A549 (cell line): ENCODE data around the gene AP3S2. TPM values are rescaled to one million over a fixed set of nuclear protein-coding genes. Genes with fewer than 3 reads are reported as not detected.
A peak's percentile ranks its signal among the peaks of the same experiment; 100 is the strongest.

Experiments
- ATAC-seq, 2 experiments: fragments of 200-7000 bp in 1 of 2; fragments of >200 bp in 1 of 2; cut with Nextera tagmentation in 1 of 2; cut with Tn5 transposase in 1 of 2; 3 replicates each; pipeline versions ENCODE4 v1.8.0 to v1.9.1; 2018 to 2020; ENCODE audit warnings: mild to moderate bottlenecking in 1 of 2, moderate library complexity in 1 of 2
- CTCF ChIA-PET: fragments of 300-600 bp; sonication (Branson Sonifier 250); formaldehyde crosslinking; extraction: SDS; loops from one replicate; lab custom pipeline; 2021; ENCODE audit warnings: antibody characterized with exemption, inconsistent platforms; lab: Yijun Ruan, JAX
- POLR2A ChIA-PET: fragments of 350-600 bp; formaldehyde crosslinking; extraction: SDS; loops from one replicate; lab custom pipeline; 2021; ENCODE audit warnings: antibody characterized with exemption, inconsistent platforms; lab: Yijun Ruan, JAX
- DNase-seq, 2 experiments: peaks; one replicate each; pipeline versions ENCODE4 v3.0.0 to v3.0.0-alpha.2; 2011 to 2016; ENCODE audit warnings: low read depth in 1 of 2, low spot score in 1 of 2
- FAIRE-seq: peaks from 2 replicates; lab custom pipeline; 2011; peaks lifted over from hg19 to GRCh38; lab: Jason Lieb, UNC
- H3K27ac ChIP-seq, 2 experiments: fragments of >200 bp; sonication (Bioruptor Twin); formaldehyde crosslinking; 3 replicates each; pipeline ENCODE4 v1.5.1; 2016 to 2017
- H3K4me1 ChIP-seq: fragments of >200 bp; sonication (Bioruptor Twin); formaldehyde crosslinking; 3 replicates; pipeline ENCODE4 v1.6.1; 2016
- H3K4me2 ChIP-seq: fragments of >200 bp; sonication (Bioruptor Twin); formaldehyde crosslinking; 3 replicates; pipeline ENCODE4 v1.6.1; 2016
- H3K4me3 ChIP-seq: fragments of >200 bp; sonication (Bioruptor Twin); formaldehyde crosslinking; 3 replicates; pipeline ENCODE4 v1.5.1; 2016
- H3K9me3 ChIP-seq: fragments of >200 bp; sonication (Bioruptor Twin); formaldehyde crosslinking; 3 replicates; pipeline ENCODE4 v1.6.1; 2016
- ATOH8 ChIP-seq: fragments of 250-450 bp; sonication (Bioruptor Pico); IDR thresholded peaks from 2 replicates; pipeline ENCODE4 v1.5.0; 2020; ENCODE audit warnings: low read depth, mild to moderate bottlenecking, moderate library complexity
- BHLHE40 ChIP-seq: IDR thresholded peaks from 2 replicates; pipeline ENCODE4 v1.6.1; 2012; ENCODE audit warnings: low read depth, low read length, inconsistent platforms
- CBX2 ChIP-seq: fragments of 200-600 bp; sonication (generic); IDR thresholded peaks from 2 replicates; pipeline ENCODE4 v1.6.1; 2016; ENCODE audit warnings: low read depth, mild to moderate bottlenecking, borderline replicate concordance
- CEBPB ChIP-seq, 2 experiments: fragments of >200 bp in 1 of 2; sonication (Bioruptor Twin) in 1 of 2; formaldehyde crosslinking in 1 of 2; IDR thresholded peaks; 2 replicates each; pipeline ENCODE4 v1.6.1; 2012 to 2016
- E2F6 ChIP-seq: IDR thresholded peaks from 2 replicates; pipeline ENCODE4 v1.6.1; 2012; ENCODE audit warnings: low read depth, borderline replicate concordance
- EP300 ChIP-seq, 2 experiments: fragments of >200 bp; sonication (Bioruptor Twin); formaldehyde crosslinking; IDR thresholded peaks; 2 replicates in 1 of 2; 3 replicates in 1 of 2; pipeline ENCODE4 v1.6.1; 2016 to 2017
- FOSB ChIP-seq: fragments of 250-450 bp; sonication (Bioruptor Pico); IDR thresholded peaks from 2 replicates; pipeline ENCODE4 v1.5.0; 2020; ENCODE audit warnings: mild to moderate bottlenecking, moderate library complexity
- HES2 ChIP-seq: fragments of >200 bp; sonication (Bioruptor Twin); formaldehyde crosslinking; IDR thresholded peaks from 2 replicates; pipeline ENCODE4 v1.6.1; 2016
- HEYL ChIP-seq: fragments of 250-450 bp; sonication (Bioruptor Pico); IDR thresholded peaks from 2 replicates; pipeline ENCODE4 v1.8.0; 2021; ENCODE audit warnings: mild to moderate bottlenecking, moderate library complexity
- HOXB13 ChIP-seq: fragments of 250-450 bp; sonication (Bioruptor Pico); IDR thresholded peaks from 2 replicates; pipeline ENCODE4 v1.5.0; 2020; ENCODE audit warnings: low read depth, mild to moderate bottlenecking, moderate library complexity
- MYC ChIP-seq: IDR thresholded peaks from 2 replicates; pipeline ENCODE4 v1.6.1; 2012; ENCODE audit warnings: mild to moderate bottlenecking, inconsistent platforms, low read length, improper control_type of control experiment, borderline replicate concordance
- NPAS2 ChIP-seq: fragments of 250-450 bp; sonication (Bioruptor Pico); IDR thresholded peaks from 2 replicates; pipeline ENCODE4 v1.8.0; 2022; ENCODE audit warnings: mild to moderate bottlenecking, moderate library complexity, borderline replicate concordance
- POLR2AphosphoS2 ChIP-seq: conservative IDR thresholded peaks from 2 replicates; pipeline ENCODE4 v1.6.1; 2012; ENCODE audit warnings: low read length, improper control_type of control experiment, inconsistent platforms
- RAD21 ChIP-seq, 2 experiments: fragments of >200 bp in 1 of 2; sonication (Bioruptor Twin) in 1 of 2; formaldehyde crosslinking in 1 of 2; IDR thresholded peaks in 1 of 2; conservative IDR thresholded peaks in 1 of 2; 2 replicates in 1 of 2; 3 replicates in 1 of 2; pipeline ENCODE4 v1.6.1; 2012 to 2018; ENCODE audit warnings: inconsistent platforms in 1 of 2
- RCOR1 ChIP-seq: fragments of 150-350 bp; IDR thresholded peaks from 2 replicates; pipeline ENCODE4 v1.6.1; 2014; ENCODE audit warnings: antibody characterized with exemption, low read length, low read depth
- RNF2 ChIP-seq: fragments of 200-600 bp; sonication (generic); IDR thresholded peaks from 2 replicates; pipeline ENCODE4 v1.6.1; 2016; ENCODE audit warnings: low read depth, mild to moderate bottlenecking, antibody characterized with exemption, moderate library complexity, borderline replicate concordance
- SMC3 ChIP-seq: fragments of >200 bp; sonication (Bioruptor Twin); formaldehyde crosslinking; IDR thresholded peaks from 3 replicates; pipeline ENCODE4 v1.6.1; 2018; ENCODE audit warnings: inconsistent platforms
- SREBF2 ChIP-seq: fragments of 450-650 bp; IDR thresholded peaks from 2 replicates; pipeline ENCODE4 v1.6.1; 2014; ENCODE audit warnings: mild to moderate bottlenecking, moderate library complexity
- ZC3H11A ChIP-seq: fragments of 450-650 bp; IDR thresholded peaks from 2 replicates; pipeline ENCODE4 v1.6.1; 2014; ENCODE audit warnings: antibody characterized with exemption, mild to moderate bottlenecking
- ZNF302 ChIP-seq: fragments of 250-450 bp; sonication (Bioruptor Pico); IDR thresholded peaks from 2 replicates; pipeline ENCODE4 v1.9.0; 2021; ENCODE audit warnings: inconsistent platforms, mild to moderate bottlenecking, moderate library complexity
- WGBS: methylation state at CpG from one replicate; pipeline ENCODE4 v1.1.6; 2017; ENCODE audit errors: missing lambda C conversion rate; 5-methylcytosine and 5-hydroxymethylcytosine counted together
- polyA plus RNA-seq, 4 experiments: library from polyadenylated mRNA; depleted of rRNA in 3 of 4; stranded (reverse); fragments of >200 nt; fragmentation: RNase III in 1 of 4; extraction: RNeasy Plus Mini Kit Qiagen cat#74134 plus additional on column Dnase treatment in 1 of 4; gene quantifications; 2 replicates in 3 of 4; 3 replicates in 1 of 4; pipeline ENCODE4 v1.2.3, GENCODE V29; 2011 to 2017

The AP3S2 gene
- polyA plus RNA-seq, 2 of the 4 experiments (the other 2 are of a cell fraction): 85.1 to 85.9 TPM

- no peak overlapping the region for H3K4me2 ChIP-seq
- H3K9me3 ChIP-seq: no peaks in the 10 kb centered on the region
- ChIA-PET CTCF (interaction anchor here (0.5 to 7.2 kb wide), 7 partner anchors 12 to 66 kb away, joined by 3 to 38 read pairs (median 3); partner anchors contain the start of gene ANPEP), POLR2A (no interaction called here)
- H3K4me1 ChIP-seq: peaks cover 42% of the 10 kb centered on the region
- H3K4me3 ChIP-seq: no peak overlapping the region
- FAIRE-seq (no peak), ATAC-seq (no peak), DNase-seq (no peak)
- H3K27ac ChIP-seq: peak overlapping the region in 1 of 2 experiments; percentile 9; a peak in 1 of 6 replicates
- WGBS: 90% methylated on average over 13 of the region's 13 CpGs
- TF ChIP-seq HOXB13 (CRISPR knock-in tag) (no peak), ATOH8 (CRISPR knock-in tag) (no peak), CEBPB (IDR thresholded peaks at IDR 0.05) (0 out of 4 replicates have a peak, but pooled peaks of 1 of the 2 experiments have one; percentile 9), EP300 (IDR thresholded peaks at IDR 0.05) (no peak), RNF2 (no peak), HES2 (no peak)
These were observed 66.8 kb downstream of the AP3S2 start for GRCh38 chr15:89826671-89827655.

DNA sequence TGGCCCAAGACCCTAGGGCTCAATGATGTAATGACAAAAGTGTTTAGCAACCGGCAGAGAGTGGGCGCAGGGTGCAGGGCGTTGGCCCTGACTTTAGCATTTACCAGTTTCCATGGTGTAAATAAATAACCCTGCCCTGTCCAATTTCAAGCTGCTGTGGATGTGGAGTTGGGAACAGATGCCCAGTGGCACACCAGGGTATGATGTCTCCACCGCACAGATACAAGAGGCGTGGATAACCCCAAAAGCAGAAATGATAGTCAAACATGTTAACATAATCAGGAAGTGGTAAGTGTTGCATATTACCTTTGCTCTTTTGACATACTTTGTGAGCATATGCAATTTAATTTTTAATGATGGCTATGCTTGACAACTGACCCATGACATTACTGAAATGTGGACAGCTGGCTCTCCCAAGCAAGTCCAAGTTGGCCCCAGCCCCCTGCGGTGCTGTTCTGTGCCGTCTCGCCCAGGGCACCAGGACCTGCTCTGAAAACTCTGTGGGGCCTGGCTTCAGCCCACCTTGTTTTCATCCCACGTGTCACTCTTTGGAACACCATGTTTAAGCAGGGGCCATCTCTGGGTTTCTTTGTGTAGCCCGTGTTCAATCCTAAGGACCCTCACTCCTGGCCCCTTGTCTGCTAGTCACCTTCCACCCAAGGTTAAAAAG lies 68.4 kb downstream of the AP3S2 start:
- H3K4me3 ChIP-seq: no peak overlapping the region
- no peaks in the 10 kb centered on the region for H3K9me3 ChIP-seq
- no peak for TF ChIP-seq RAD21 (conservative IDR thresholded peaks at IDR 0.05 in 1 of 2, IDR thresholded peaks at IDR 0.05 in 1 of 2)
- TF ChIP-seq MYC: no peak
- no peak for TF ChIP-seq NPAS2 (CRISPR knock-in tag)
- TF ChIP-seq ZC3H11A: no peak
- TF ChIP-seq SMC3: no peak
- TF ChIP-seq HEYL: no peak
- TF ChIP-seq, all 56 proteins: peak for 0
- peaks cover 57% of the 10 kb centered on the region for H3K4me1 ChIP-seq
- FAIRE-seq: no peak
- ATAC-seq: no peak
- peak overlapping the region in 1 of 2 experiments; percentile 81; a peak in 1 of 6 replicates for H3K27ac ChIP-seq
- H3K4me2 ChIP-seq: no peak overlapping the region
- POLR2A ChIA-PET: no interaction called here
- DNase-seq: no peak
- WGBS: 80% methylated on average over 10 of the region's 10 CpGs
- CTCF ChIA-PET: interaction anchor here (1.0 to 7.2 kb wide), 3 partner anchors 18 to 85 kb away, joined by 3 to 38 read pairs (median 3); no protein-coding TSS in a partner anchor

GRCh38 chr15:89824607-89824867 lies 69.3 kb downstream of the AP3S2 start:
- peaks cover 61% of the 10 kb centered on the region for H3K4me1 ChIP-seq
- no peak for DNase-seq
- H3K4me2 ChIP-seq: no peak overlapping the region
- no peaks in the 10 kb centered on the region for H3K9me3 ChIP-seq
- CTCF ChIA-PET: interaction anchor here (1.6 to 4.2 kb wide), 3 partner anchors 50 to 63 kb away, joined by 5 to 31 read pairs (median 9); no protein-coding TSS in a partner anchor
- H3K27ac ChIP-seq: peak overlapping the region in 1 of 2 experiments; percentile 81; a peak in 3 of 6 replicates
- FAIRE-seq: no peak
- no peak overlapping the region for H3K4me3 ChIP-seq
- ATAC-seq: no peak
- 85% methylated on average over 7 of the region's 7 CpGs for WGBS
- TF ChIP-seq SREBF2: no peak
- no peak for TF ChIP-seq BHLHE40
- TF ChIP-seq HOXB13 (CRISPR knock-in tag): no peak
- TF ChIP-seq POLR2AphosphoS2: no peak
- TF ChIP-seq FOSB (CRISPR knock-in tag): no peak
- TF ChIP-seq CBX2: no peak
- no peak for TF ChIP-seq E2F6
- TF ChIP-seq ZNF302 (CRISPR knock-in tag): no peak
- no peak for TF ChIP-seq RCOR1
- no peak for TF ChIP-seq HEYL
- POLR2A ChIA-PET: no interaction called here
